ENCODE data around the gene NLRC4.

DNA sequence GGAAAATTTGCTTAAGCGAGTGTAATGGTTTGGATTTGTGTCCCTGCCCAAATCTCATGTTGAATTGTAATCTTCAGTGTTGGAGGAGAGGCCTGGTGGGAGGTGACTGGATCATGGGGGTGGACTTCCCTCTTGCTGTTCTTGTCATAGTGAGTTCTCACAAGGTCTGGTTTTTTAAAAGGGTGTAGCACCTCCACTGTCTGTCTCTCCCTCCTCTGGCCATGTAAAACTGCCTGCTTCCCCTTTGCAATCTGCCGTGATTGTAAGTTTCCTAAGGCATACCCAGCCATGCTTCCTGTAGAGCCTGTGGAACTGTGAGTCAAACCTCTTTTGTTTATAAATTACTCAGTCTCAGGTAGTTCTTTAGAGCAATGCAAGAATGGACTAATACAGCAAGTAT is 19.6 kb upstream of the NLRC4 start:
- TF ChIP-seq, protein P1, sequence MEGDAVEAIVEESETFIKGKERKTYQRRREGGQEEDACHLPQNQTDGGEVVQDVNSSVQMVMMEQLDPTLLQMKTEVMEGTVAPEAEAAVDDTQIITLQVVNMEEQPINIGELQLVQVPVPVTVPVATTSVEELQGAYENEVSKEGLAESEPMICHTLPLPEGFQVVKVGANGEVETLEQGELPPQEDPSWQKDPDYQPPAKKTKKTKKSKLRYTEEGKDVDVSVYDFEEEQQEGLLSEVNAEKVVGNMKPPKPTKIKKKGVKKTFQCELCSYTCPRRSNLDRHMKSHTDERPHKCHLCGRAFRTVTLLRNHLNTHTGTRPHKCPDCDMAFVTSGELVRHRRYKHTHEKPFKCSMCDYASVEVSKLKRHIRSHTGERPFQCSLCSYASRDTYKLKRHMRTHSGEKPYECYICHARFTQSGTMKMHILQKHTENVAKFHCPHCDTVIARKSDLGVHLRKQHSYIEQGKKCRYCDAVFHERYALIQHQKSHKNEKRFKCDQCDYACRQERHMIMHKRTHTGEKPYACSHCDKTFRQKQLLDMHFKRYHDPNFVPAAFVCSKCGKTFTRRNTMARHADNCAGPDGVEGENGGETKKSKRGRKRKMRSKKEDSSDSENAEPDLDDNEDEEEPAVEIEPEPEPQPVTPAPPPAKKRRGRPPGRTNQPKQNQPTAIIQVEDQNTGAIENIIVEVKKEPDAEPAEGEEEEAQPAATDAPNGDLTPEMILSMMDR (conservative IDR thresholded peaks at IDR 0.05; ENCODE audit: low read depth, low read length): no peak
- TF ChIP-seq EZH2 (IDR thresholded peaks at IDR 0.05; ENCODE audit: borderline replicate concordance, low read depth, low read length, poor library complexity, severe bottlenecking): no peak

All from A673 (cell line).